ENCODE measurements around the gene SPG21. TPM values are rescaled to one million over a fixed set of nuclear protein-coding genes. Genes with fewer than 3 reads are reported as not detected.

Gene SPG21
- total and polyA plus RNA-seq, 3 donors from 2014 or later = 76.2 to 98.8 (median 85.5) TPM

- H3K27me3 ChIP-seq = no peaks in the 10 kb centered on the region
- no peaks in the 10 kb centered on the region for H3K36me3 ChIP-seq (ENCODE audit: low read depth, missing control alignments)
- peaks cover 4% of the 10 kb centered on the region for H3K4me1 ChIP-seq
- DNase-seq = peak; percentile 95
- TF ChIP-seq CTCF (IDR thresholded peaks at IDR 0.05) (no peak), POLR2A (IDR thresholded peaks at IDR 0.05) (peak; percentile 68)
- peak within 1 kb of the TSS; percentile 6 to 63 for H3K27ac ChIP-seq
- 0 to 1% methylated on average over 31 to 68 of the region's 73 CpGs for WGBS, 2 donors
- peak within 1 kb of the TSS; percentile 90 to 96 for H3K4me3 ChIP-seq
- no peaks in the 10 kb centered on the region for H3K9me3 ChIP-seq
- intact Hi-C loops (cut with DNase I; ENCODE audit: low total_unique reads) = no loop called here
Observed at GRCh38 chr15:65028921-65029735, 39.4 kb upstream of the SPG21 start, which contains the start of gene MTFMT. MTFMT (minus strand) TSS chr15:65029639; CDS start chr15:65029613, 26 bp downstream.

- Histone ChIP-seq H3K9me3 (no peaks in the 10 kb centered on the region), H3K27me3 (no peaks in the 10 kb centered on the region), H3K36me3 (ENCODE audit: low read depth, missing control alignments) (no peaks in the 10 kb centered on the region), H3K4me3 (peak overlapping the region; percentile 90 to 96), H3K27ac (no peak overlapping the region), H3K4me1 (peaks cover 4% of the 10 kb centered on the region)
- DNase-seq = no peak
- intact Hi-C loops (cut with DNase I; ENCODE audit: low total_unique reads) = no loop called here
- no peak for TF ChIP-seq CTCF (IDR thresholded peaks at IDR 0.05)
- 42 to 49% methylated on average over 10 of the region's 10 CpGs for WGBS, 2 donors
Observed at GRCh38 chr15:65028338-65028737, 38.6 kb upstream of the SPG21 start.

GRCh38 chr15:65027593-65027992 lies 37.9 kb upstream of the SPG21 start:
- Histone ChIP-seq H3K4me1 (peaks cover 4% of the 10 kb centered on the region), H3K9me3 (no peaks in the 10 kb centered on the region), H3K27me3 (no peaks in the 10 kb centered on the region), H3K4me3 (no peak overlapping the region), H3K36me3 (ENCODE audit: low read depth, missing control alignments) (no peaks in the 10 kb centered on the region), H3K27ac (no peak overlapping the region)
- intact Hi-C loops (cut with DNase I; ENCODE audit: low total_unique reads) = no loop called here
- 63 to 81% methylated on average over 1 of the region's 1 CpG for WGBS, 2 donors
- TF ChIP-seq CTCF (IDR thresholded peaks at IDR 0.05) (no peak), POLR2A (IDR thresholded peaks at IDR 0.05) (no peak)
- no peak for DNase-seq

GRCh38 chr15:65026756-65027155 lies 37.0 kb upstream of the SPG21 start:
- intact Hi-C loops (cut with DNase I; ENCODE audit: low total_unique reads) = no loop called here
- Histone ChIP-seq H3K27me3 (no peaks in the 10 kb centered on the region), H3K9me3 (no peaks in the 10 kb centered on the region), H3K4me1 (peaks cover 4% of the 10 kb centered on the region), H3K4me3 (no peak overlapping the region), H3K36me3 (ENCODE audit: low read depth, missing control alignments) (no peaks in the 10 kb centered on the region), H3K27ac (no peak overlapping the region)
- TF ChIP-seq POLR2A (IDR thresholded peaks at IDR 0.05) = no peak
- no peak for TF ChIP-seq CTCF (IDR thresholded peaks at IDR 0.05)
- no peak for DNase-seq
- WGBS, 2 donors = 90 to 92% methylated on average over 6 of the region's 6 CpGs

- Histone ChIP-seq H3K9me3 (no peaks in the 10 kb centered on the region), H3K36me3 (ENCODE audit: low read depth, missing control alignments) (no peaks in the 10 kb centered on the region), H3K4me3 (no peak overlapping the region), H3K4me1 (no peaks in the 10 kb centered on the region), H3K27ac (no peak overlapping the region), H3K27me3 (no peaks in the 10 kb centered on the region)
- no peak for DNase-seq
- intact Hi-C loops (cut with DNase I; ENCODE audit: low total_unique reads) = no loop called here
- no peak for TF ChIP-seq CTCF (IDR thresholded peaks at IDR 0.05)
- TF ChIP-seq POLR2A (IDR thresholded peaks at IDR 0.05) = no peak
Observed at GRCh38 chr15:65021488-65021887, 31.8 kb upstream of the SPG21 start.
